ENCODE data around the gene NYAP2.

Gene NYAP2

DNA sequence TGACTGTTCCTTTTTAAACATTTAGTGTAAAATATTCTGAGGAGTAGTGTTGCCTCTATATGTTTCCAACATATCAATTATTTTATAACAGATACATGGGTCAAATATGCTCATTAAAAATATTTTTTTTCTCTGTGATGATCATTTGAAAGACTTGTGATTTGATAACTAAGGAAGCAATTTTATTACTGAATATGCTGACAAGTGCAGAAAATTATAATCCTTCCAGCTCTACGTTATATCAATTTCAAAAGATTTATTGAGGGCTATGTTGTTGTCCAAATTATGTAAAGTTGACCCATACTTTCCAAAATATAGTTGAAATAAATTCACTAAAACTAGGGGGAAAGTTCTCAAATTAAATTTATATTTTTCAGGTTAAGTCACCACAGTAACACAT lies 290.6 kb downstream of the NYAP2 start:
- TF ChIP-seq REST (IDR thresholded peaks at IDR 0.05; ENCODE audit: insufficient replicate concordance, low read depth), result no peak
- no peak for TF ChIP-seq POLR2AphosphoS5 (IDR thresholded peaks at IDR 0.05; ENCODE audit: low read depth)
- no peak for TF ChIP-seq SPI1 (IDR thresholded peaks at IDR 0.05; ENCODE audit: borderline replicate concordance, low read depth)
- TF ChIP-seq GABPA (IDR thresholded peaks at IDR 0.05; ENCODE audit: low read depth), result no peak
- TF ChIP-seq, protein P1, sequence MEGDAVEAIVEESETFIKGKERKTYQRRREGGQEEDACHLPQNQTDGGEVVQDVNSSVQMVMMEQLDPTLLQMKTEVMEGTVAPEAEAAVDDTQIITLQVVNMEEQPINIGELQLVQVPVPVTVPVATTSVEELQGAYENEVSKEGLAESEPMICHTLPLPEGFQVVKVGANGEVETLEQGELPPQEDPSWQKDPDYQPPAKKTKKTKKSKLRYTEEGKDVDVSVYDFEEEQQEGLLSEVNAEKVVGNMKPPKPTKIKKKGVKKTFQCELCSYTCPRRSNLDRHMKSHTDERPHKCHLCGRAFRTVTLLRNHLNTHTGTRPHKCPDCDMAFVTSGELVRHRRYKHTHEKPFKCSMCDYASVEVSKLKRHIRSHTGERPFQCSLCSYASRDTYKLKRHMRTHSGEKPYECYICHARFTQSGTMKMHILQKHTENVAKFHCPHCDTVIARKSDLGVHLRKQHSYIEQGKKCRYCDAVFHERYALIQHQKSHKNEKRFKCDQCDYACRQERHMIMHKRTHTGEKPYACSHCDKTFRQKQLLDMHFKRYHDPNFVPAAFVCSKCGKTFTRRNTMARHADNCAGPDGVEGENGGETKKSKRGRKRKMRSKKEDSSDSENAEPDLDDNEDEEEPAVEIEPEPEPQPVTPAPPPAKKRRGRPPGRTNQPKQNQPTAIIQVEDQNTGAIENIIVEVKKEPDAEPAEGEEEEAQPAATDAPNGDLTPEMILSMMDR (IDR thresholded peaks at IDR 0.05; ENCODE audit: insufficient read depth, low read length), result no peak
- Histone ChIP-seq H3K27me3 (ENCODE audit: insufficient read depth, poor library complexity, severe bottlenecking) (no peaks in the 10 kb centered on the region), H3K4me3 (replicated peaks; ENCODE audit: insufficient read depth, low read length) (no peak overlapping the region), H3K27ac (replicated peaks) (no peak overlapping the region)
- no peak for DNase-seq (ENCODE audit: low read depth in 1 of 2, low spot score in 1 of 2)

DNA sequence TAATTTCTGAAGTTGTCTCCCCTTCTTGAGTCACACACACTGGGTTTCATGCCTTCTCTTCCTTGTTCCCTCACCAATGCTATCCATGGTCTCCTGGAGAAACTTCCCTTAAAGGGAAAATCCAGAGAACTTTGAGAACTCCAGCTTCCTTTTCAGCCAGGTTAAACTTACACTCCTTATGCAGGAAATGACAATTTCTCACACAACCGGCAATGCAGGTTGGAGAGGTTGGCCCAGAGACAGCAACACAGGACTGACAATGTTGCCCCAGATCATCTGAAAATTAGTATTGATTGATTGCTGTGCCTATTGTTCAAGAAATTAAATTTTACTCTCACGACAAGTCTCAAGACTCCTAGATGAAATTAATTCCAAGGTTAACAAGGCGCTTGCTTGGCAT lies 292.2 kb downstream of the NYAP2 start:
- no peak for DNase-seq (ENCODE audit: low read depth in 1 of 2, low spot score in 1 of 2)
- Histone ChIP-seq H3K27ac (replicated peaks) (no peak overlapping the region), H3K27me3 (ENCODE audit: insufficient read depth, poor library complexity, severe bottlenecking) (no peaks in the 10 kb centered on the region), H3K4me3 (replicated peaks; ENCODE audit: insufficient read depth, low read length) (no peak overlapping the region)
- TF ChIP-seq SPI1 (IDR thresholded peaks at IDR 0.05; ENCODE audit: borderline replicate concordance, low read depth) (no peak), REST (IDR thresholded peaks at IDR 0.05; ENCODE audit: insufficient replicate concordance, low read depth) (no peak), POLR2AphosphoS5 (IDR thresholded peaks at IDR 0.05; ENCODE audit: low read depth) (no peak), GABPA (IDR thresholded peaks at IDR 0.05; ENCODE audit: low read depth) (no peak)
- TF ChIP-seq, protein P1 (IDR thresholded peaks at IDR 0.05; ENCODE audit: insufficient read depth, low read length), result no peak

DNA sequence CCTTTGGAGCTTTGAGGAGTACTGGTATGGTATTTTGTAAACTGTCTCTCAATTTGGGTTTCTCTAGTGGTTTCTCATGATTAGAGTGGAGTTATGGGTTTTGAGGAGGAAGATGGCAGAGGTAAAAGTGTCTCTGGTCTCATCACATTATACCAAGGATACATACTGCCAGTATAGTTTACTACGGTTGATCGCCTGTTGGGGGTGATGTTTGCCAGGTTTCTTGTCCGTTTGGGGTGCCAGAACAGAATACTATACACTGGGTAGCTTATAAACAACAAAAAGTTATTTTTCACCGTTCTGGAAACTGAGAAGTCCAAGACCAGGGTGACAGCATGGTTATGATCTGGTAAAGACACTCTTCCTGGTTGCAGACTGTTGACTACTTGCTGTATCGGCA lies 293.7 kb downstream of the NYAP2 start:
- no peak for TF ChIP-seq GABPA (IDR thresholded peaks at IDR 0.05; ENCODE audit: low read depth)
- TF ChIP-seq REST (IDR thresholded peaks at IDR 0.05; ENCODE audit: insufficient replicate concordance, low read depth), result no peak
- no peak for TF ChIP-seq POLR2AphosphoS5 (IDR thresholded peaks at IDR 0.05; ENCODE audit: low read depth)
- no peak for TF ChIP-seq SPI1 (IDR thresholded peaks at IDR 0.05; ENCODE audit: borderline replicate concordance, low read depth)
- TF ChIP-seq, protein P1 (IDR thresholded peaks at IDR 0.05; ENCODE audit: insufficient read depth, low read length), result no peak
- H3K27ac ChIP-seq (replicated peaks), result no peak overlapping the region
- DNase-seq (ENCODE audit: low read depth in 1 of 2, low spot score in 1 of 2), result no peak
- H3K4me3 ChIP-seq (replicated peaks; ENCODE audit: insufficient read depth, low read length), result no peak overlapping the region
- no peaks in the 10 kb centered on the region for H3K27me3 ChIP-seq (ENCODE audit: insufficient read depth, poor library complexity, severe bottlenecking)

Data from HL-60 (cell line).